ENCODE measurements around the gene REEP6. TPM values are rescaled to one million over a fixed set of nuclear protein-coding genes. Genes with fewer than 3 reads are reported as not detected.
"Not testable (repeated sequence)": the region's sequence is repeated elsewhere in the genome, so short reads cannot be mapped to it uniquely, and the experiment has no call there.

The REEP6 gene
- total and polyA plus RNA-seq, 2 of the 4 experiments (the other 2 are of a cell fraction), result 1.3 to 2.2 TPM

DNA sequence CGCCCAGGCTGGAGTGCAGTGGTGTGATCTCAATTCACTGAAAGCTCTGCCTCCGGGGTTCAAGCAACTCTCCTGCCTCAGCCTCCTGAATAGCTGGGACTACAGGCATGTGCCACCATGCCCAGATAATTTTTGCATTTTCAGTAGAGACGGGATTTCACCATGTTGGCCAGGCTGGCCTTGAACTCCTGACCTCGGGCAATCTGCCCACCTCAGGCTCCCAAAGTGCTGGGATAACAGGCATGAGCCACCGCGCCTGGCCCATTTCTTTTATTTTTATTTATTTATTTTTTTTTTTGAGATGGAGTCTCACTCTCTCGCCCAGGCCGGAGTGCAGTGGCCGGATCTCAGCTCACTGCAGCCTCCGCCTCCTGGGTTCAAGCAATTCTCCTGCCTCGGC lies 48.8 kb downstream of the REEP6 start:
- H3K36me3 ChIP-seq (ENCODE audit: control insufficient read depth, insufficient read depth, low read length); H2BK15ac ChIP-seq (ENCODE audit: low read depth, low read length); DNase-seq; H3K4me3 ChIP-seq (ENCODE audit: insufficient read depth, low read depth, low read length); H3K27ac ChIP-seq (ENCODE audit: insufficient read depth, low read length); dilution Hi-C loops (cut with HindIII; ENCODE audit: low sequenced_read_pairs, unreplicated experiment); H4K91ac ChIP-seq (ENCODE audit: insufficient read depth, low read depth, low read length); H3K9me3 ChIP-seq (ENCODE audit: control insufficient read depth, insufficient read depth, low read length); CTCF ChIA-PET; BruUV-seq (replicated peaks); H2AK9ac ChIP-seq (replicated peaks; ENCODE audit: low read depth, low read length, poor library complexity); H3K23ac ChIP-seq (ENCODE audit: low read depth, low read length); H4K8ac ChIP-seq (ENCODE audit: low read depth in 2 of 2, low read length in 2 of 2); H2BK5ac ChIP-seq (ENCODE audit: low read depth, low read length, poor library complexity, severe bottlenecking); POLR2A ChIA-PET (ENCODE audit: unreplicated experiment); H4K5ac ChIP-seq (ENCODE audit: low read depth, low read length); H2AFZ ChIP-seq (replicated peaks; ENCODE audit: low read length, poor library complexity); H3K79me1 ChIP-seq (ENCODE audit: low read depth in 1 of 2, low read length in 2 of 2); H4K20me1 ChIP-seq (ENCODE audit: insufficient read depth, low read length); H2BK120ac ChIP-seq (ENCODE audit: low read depth, low read length); H3K4me1 ChIP-seq (ENCODE audit: control insufficient read depth, insufficient read depth, low read length); H3K9ac ChIP-seq (ENCODE audit: low read depth, low read length); H3K14ac ChIP-seq (replicated peaks; ENCODE audit: low read depth, low read length); H3K4me2 ChIP-seq (ENCODE audit: low read depth, low read length); H3K56ac ChIP-seq (ENCODE audit: extremely low read depth, insufficient read depth, low read length); H3K18ac ChIP-seq (ENCODE audit: low read depth, low read length); H2BK20ac ChIP-seq (ENCODE audit: low read depth, low read length); H3K9me1 ChIP-seq (ENCODE audit: insufficient read depth, low read length); intact Hi-C loops (cut with micrococcal nuclease); H3K27me3 ChIP-seq (ENCODE audit: control insufficient read depth, insufficient read depth, low read length); ATAC-seq (ENCODE audit: low read depth); H2AK5ac ChIP-seq (ENCODE audit: low read depth, low read length); H3K4ac ChIP-seq (ENCODE audit: low read depth, low read length): not testable (repeated sequence)
- in situ Hi-C loops (cut with MboI; ENCODE audit: low sequenced_read_pairs), result loop anchor here (25.0 kb wide), 1 partner anchor 248 kb away; no protein-coding TSS in a partner anchor
- no CpG with 5 or more reads among the region's 11 CpGs for whole genome bisulfite sequencing, 2 experiments (ENCODE audit: extremely low coverage in 2 of 2, insufficient read length in 1 of 2)
